Heart right ventricle (tissue), 16 donors: Measurements from ENCODE around the gene HSDL2. TPM values are rescaled to one million over a fixed set of nuclear protein-coding genes. Genes with fewer than 3 reads are reported as not detected.

Experiments
- ATAC-seq, 8 donors: fragments of 200-7000 bp; cut with Tn5 transposase; one replicate each; pipeline ENCODE4 v1.9.1; 2020; ENCODE audit warnings: mild to moderate bottlenecking in 8 of 8, moderate library complexity in 8 of 8, moderate number of reproducible peaks in 1 of 8
- DNase-seq, 2 donors: peaks; one replicate each; pipeline ENCODE4 v3.0.0-alpha.2; 2020
- H3K27ac ChIP-seq, 10 donors: fragments of 200-600 bp; sonication (generic) in 2 of 10; one replicate each; pipeline versions ENCODE4 v1.5.0 to v1.8.0; 2020 to 2022; ENCODE audit warnings: mild to moderate bottlenecking in 3 of 10
- H3K27me3 ChIP-seq, 7 donors: fragments of 200-600 bp; one replicate each; pipeline ENCODE4 v1.8.0; 2021 to 2022; ENCODE audit warnings: mild to moderate bottlenecking in 2 of 7
- H3K36me3 ChIP-seq, 9 donors: fragments of 200-600 bp; sonication (generic) in 1 of 9; one replicate each; pipeline versions ENCODE4 v1.5.0 to v1.8.0; 2020 to 2022; ENCODE audit warnings: mild to moderate bottlenecking in 2 of 9
- H3K4me1 ChIP-seq, 9 donors: fragments of 200-600 bp; sonication (generic) in 1 of 9; one replicate each; pipeline versions ENCODE4 v1.5.0 to v1.8.0; 2020 to 2022; ENCODE audit warnings: mild to moderate bottlenecking in 4 of 9
- H3K4me3 ChIP-seq, 10 donors: fragments of 200-600 bp; sonication (generic) in 2 of 10; one replicate each; pipeline versions ENCODE4 v1.5.0 to v1.8.0; 2020 to 2022; ENCODE audit warnings: mild to moderate bottlenecking in 7 of 10, moderate library complexity in 2 of 10
- H3K9me3 ChIP-seq, 11 donors: fragments of 200-600 bp in 10 of 11; sonication (generic) in 2 of 11; one replicate each; pipeline versions ENCODE4 v1.5.0 to v1.8.0; 2013 to 2022; ENCODE audit warnings: mild to moderate bottlenecking in 2 of 11, control low read depth in 1 of 11, moderate library complexity in 1 of 11
- CTCF ChIP-seq, 9 donors: fragments of 200-600 bp; sonication (generic) in 2 of 9; IDR thresholded peaks; one replicate each; pipeline versions ENCODE4 v1.5.0 to v1.8.0; 2021 to 2022; ENCODE audit warnings: antibody characterized with exemption in 9 of 9, mild to moderate bottlenecking in 5 of 9, moderate library complexity in 1 of 9
- WGBS, 2 donors: extraction: QIAGEN DNeasy Blood & Tissue Kit; methylation state at CpG; one replicate each; pipeline ENCODE4 v1.1.7; 2013; ENCODE audit warnings: inconsistent platforms in 1 of 2; 5-methylcytosine and 5-hydroxymethylcytosine counted together
- intact Hi-C, 10 donors: fragments of 100-400 bp; cut with DNase I; formaldehyde crosslinking; loops; one replicate each; pipeline versions ENCODE4 v1.11.1 to v1.14.2; 2022
- polyA plus RNA-seq, 2 donors: library from polyadenylated mRNA; stranded (reverse); fragments of 200-250 nt; gene quantifications; one replicate each; pipeline ENCODE4 v1.2.3, GENCODE V29; 2013
- total RNA-seq, 10 donors: library from RNA; stranded (reverse); fragmentation: NEBNext Ultra II Directional in 3 of 10; extraction: Animal tissue kit (Norgen Biotek cat#: 25700) in 3 of 10; gene quantifications; one replicate each; pipeline versions ENCODE4 v1.2.1 to v1.2.4, GENCODE V29; 2021 to 2023
- donor health status: Arrhythmogenic right ventricular cardiomyopathy.
- donor health status: ischemic (EF 13 %, LVEDD 7.1; RV severe dilation, severe dysfunction).
- donor health status: healthy with polysubstance abuse.
- donor health status: DM: no; HTN: yes; CAD: no.
- donor health status: DM: no; HTN: no; CAD: no.
- donor health status: ischemic (EF 25% LVEDD 6.9; RV normal size, moderate dysfunction).
- donor health status: ischemic (EF 25% LVEDD 5.7; RV mildly dilated, moderate dysfunction).
- donor health status: healthy.
- donor health status: DM: yes; HTN: yes; CAD: no.
- donor health status: Ischemic cardiomyopathy.
- donor health status: ischemic (EF 35%, LVEDD 5.7; RV mildly dilated, moderate dysfunction).
- donor health status: nonischemic (EF 11% LVEDD 7.7; RV severe dilation, severe dysfunction).
- donor health status: DM: yes; HTN: yes; CAD: no.
- donor health status: PGD.
- donor health status: ischemic (EF 29% LVEDD 5.4; RV normal size, mild dysfunction).
- donor health status: nonischemic (EF 23%, LVEDD 6.1; RV moderate dilation, normal function).

HSDL2 gene
- total and polyA plus RNA-seq, 12 donors, result 36.6 to 238 (median 190) TPM

GRCh38 chr9:112445196-112445595, 65.3 kb downstream of the HSDL2 start:
- 26 to 37% methylated on average over 1 of the region's 1 CpG for WGBS, 2 donors

GRCh38 chr9:112446080-112446479, 66.2 kb downstream of the HSDL2 start:
- DNase-seq, result no peak
- intact Hi-C loops, result loop anchor here in 3 of 10 donors (10.0 kb wide), 1 partner anchor 259 kb away; no protein-coding TSS in a partner anchor
- WGBS, 2 donors, result 100% methylated on average over 2 of the region's 2 CpGs
- Histone ChIP-seq H3K4me1 (peaks cover 0 to 11% (median 0%) of the 10 kb centered on the region in 9 donors), H3K4me3 (no peak overlapping the region), H3K36me3 (peaks cover 0 to 81% (median 9%) of the 10 kb centered on the region in 9 donors), H3K9me3 (no peaks in the 10 kb centered on the region), H3K27me3 (no peaks in the 10 kb centered on the region), H3K27ac (no peak overlapping the region)
- no peak for TF ChIP-seq CTCF (IDR thresholded peaks at IDR 0.05)
- no peak for ATAC-seq

More at GRCh38 chr9:112445196-112445595, 65.3 kb downstream of the HSDL2 start:
- Histone ChIP-seq H3K27ac (no peak overlapping the region), H3K4me1 (peaks cover 0 to 11% (median 0%) of the 10 kb centered on the region in 9 donors), H3K4me3 (no peak overlapping the region), H3K27me3 (no peaks in the 10 kb centered on the region), H3K9me3 (no peaks in the 10 kb centered on the region), H3K36me3 (peaks cover 0 to 90% (median 9%) of the 10 kb centered on the region in 9 donors)
- DNase-seq, result no peak
- ATAC-seq, result no peak
- intact Hi-C loops, result loop anchor here in 3 of 10 donors (10.0 kb wide), 1 partner anchor 260 kb away; no protein-coding TSS in a partner anchor
- TF ChIP-seq CTCF (IDR thresholded peaks at IDR 0.05), result no peak

GRCh38 chr9:112446526-112446925, 66.6 kb downstream of the HSDL2 start:
- 72 to 80% methylated on average over 2 of the region's 2 CpGs for WGBS, 2 donors
- ATAC-seq (no peak), DNase-seq (no peak)
- H3K36me3 ChIP-seq, result peaks cover 0 to 77% (median 7%) of the 10 kb centered on the region in 9 donors
- H3K9me3 ChIP-seq, result no peaks in the 10 kb centered on the region
- no peak overlapping the region for H3K4me3 ChIP-seq
- no peak overlapping the region for H3K27ac ChIP-seq
- no peaks in the 10 kb centered on the region for H3K27me3 ChIP-seq
- intact Hi-C loops, result loop anchor here in 3 of 10 donors (10.0 kb wide), 1 partner anchor 258 kb away; no protein-coding TSS in a partner anchor
- H3K4me1 ChIP-seq, result peaks cover 0 to 11% (median 0%) of the 10 kb centered on the region in 9 donors
- TF ChIP-seq CTCF (IDR thresholded peaks at IDR 0.05), result no peak

GRCh38 chr9:112447283-112447761, 67.4 kb downstream of the HSDL2 start:
- Histone ChIP-seq H3K36me3 (peaks cover 0 to 76% (median 0%) of the 10 kb centered on the region in 9 donors), H3K27ac (peak overlapping the region in 3 of 10 donors; percentile 3 to 30 (median 13)), H3K4me3 (no peak overlapping the region), H3K9me3 (no peaks in the 10 kb centered on the region), H3K4me1 (peaks cover 0 to 11% (median 0%) of the 10 kb centered on the region in 9 donors), H3K27me3 (no peaks in the 10 kb centered on the region)
- WGBS, 2 donors, result 41 to 53% methylated on average over 2 of the region's 2 CpGs
- ATAC-seq (peak in 5 of 8 donors; percentile 37 to 70 (median 62)), DNase-seq (no peak)
- no peak for TF ChIP-seq CTCF (IDR thresholded peaks at IDR 0.05)
- intact Hi-C loops, result loop anchor here in 3 of 10 donors (10.0 kb wide), 1 partner anchor 257 kb away; no protein-coding TSS in a partner anchor
